A549 (cell line): ENCODE data around the gene RPS6KC1. TPM values are rescaled to one million over a fixed set of nuclear protein-coding genes. Genes with fewer than 3 reads are reported as not detected.

ENCODE experiments used
- ATAC-seq, 2 experiments: fragments of 200-7000 bp in 1 of 2; fragments of >200 bp in 1 of 2; cut with Nextera tagmentation in 1 of 2; cut with Tn5 transposase in 1 of 2; 3 replicates each; pipeline versions ENCODE4 v1.8.0 to v1.9.1; 2018 to 2020; ENCODE audit warnings: mild to moderate bottlenecking in 1 of 2, moderate library complexity in 1 of 2
- CTCF ChIA-PET: fragments of 300-600 bp; sonication (Branson Sonifier 250); formaldehyde crosslinking; extraction: SDS; loops from one replicate; lab custom pipeline; 2021; ENCODE audit warnings: antibody characterized with exemption, inconsistent platforms; lab: Yijun Ruan, JAX
- POLR2A ChIA-PET: fragments of 350-600 bp; formaldehyde crosslinking; extraction: SDS; loops from one replicate; lab custom pipeline; 2021; ENCODE audit warnings: antibody characterized with exemption, inconsistent platforms; lab: Yijun Ruan, JAX
- DNase-seq, 2 experiments: peaks; one replicate each; pipeline versions ENCODE4 v3.0.0 to v3.0.0-alpha.2; 2011 to 2016; ENCODE audit warnings: low read depth in 1 of 2, low spot score in 1 of 2
- FAIRE-seq: peaks from 2 replicates; lab custom pipeline; 2011; peaks lifted over from hg19 to GRCh38; lab: Jason Lieb, UNC
- H3K27ac ChIP-seq, 2 experiments: fragments of >200 bp; sonication (Bioruptor Twin); formaldehyde crosslinking; 3 replicates each; pipeline ENCODE4 v1.5.1; 2016 to 2017
- H3K4me1 ChIP-seq: fragments of >200 bp; sonication (Bioruptor Twin); formaldehyde crosslinking; 3 replicates; pipeline ENCODE4 v1.6.1; 2016
- H3K4me2 ChIP-seq: fragments of >200 bp; sonication (Bioruptor Twin); formaldehyde crosslinking; 3 replicates; pipeline ENCODE4 v1.6.1; 2016
- H3K4me3 ChIP-seq: fragments of >200 bp; sonication (Bioruptor Twin); formaldehyde crosslinking; 3 replicates; pipeline ENCODE4 v1.5.1; 2016
- H3K9me3 ChIP-seq: fragments of >200 bp; sonication (Bioruptor Twin); formaldehyde crosslinking; 3 replicates; pipeline ENCODE4 v1.6.1; 2016
- CHD2 ChIP-seq: fragments of 150-350 bp; IDR thresholded peaks from 2 replicates; pipeline ENCODE4 v1.6.1; 2014; ENCODE audit warnings: low read length; ENCODE audit not compliant: partially characterized antibody
- EHF ChIP-seq: fragments of 250-450 bp; sonication (Bioruptor Pico); IDR thresholded peaks from 2 replicates; pipeline ENCODE4 v1.5.0; 2020; ENCODE audit warnings: mild to moderate bottlenecking
- EP300 ChIP-seq, 2 experiments: fragments of >200 bp; sonication (Bioruptor Twin); formaldehyde crosslinking; IDR thresholded peaks; 2 replicates in 1 of 2; 3 replicates in 1 of 2; pipeline ENCODE4 v1.6.1; 2016 to 2017
- ESRRA ChIP-seq: fragments of 150-350 bp; IDR thresholded peaks from 2 replicates; pipeline ENCODE4 v1.6.1; 2014; ENCODE audit warnings: mild to moderate bottlenecking, low read length, borderline replicate concordance
- FOSL2 ChIP-seq, 2 experiments: fragments of 450-650 bp in 1 of 2; fragments of >200 bp in 1 of 2; sonication (Bioruptor Twin) in 1 of 2; formaldehyde crosslinking; IDR thresholded peaks; 2 replicates each; pipeline versions ENCODE4 v1.5.0 to v1.6.1; 2016 to 2020; ENCODE audit warnings: mild to moderate bottlenecking in 1 of 2, moderate library complexity in 1 of 2
- FOXS1 ChIP-seq: fragments of 250-450 bp; sonication (Bioruptor Pico); IDR thresholded peaks from 2 replicates; pipeline ENCODE4 v1.5.0; 2020; ENCODE audit warnings: mild to moderate bottlenecking, moderate library complexity
- HOXA7 ChIP-seq: fragments of 250-450 bp; sonication (Bioruptor Pico); IDR thresholded peaks from 2 replicates; pipeline ENCODE4 v1.5.0; 2020; ENCODE audit warnings: mild to moderate bottlenecking, moderate library complexity
- JUN ChIP-seq, 2 experiments: fragments of >200 bp; sonication (Bioruptor Twin); formaldehyde crosslinking; IDR thresholded peaks; 2 replicates in 1 of 2; 3 replicates in 1 of 2; pipeline ENCODE4 v1.6.1; 2016 to 2017
- KDM1A ChIP-seq: fragments of 200-600 bp; sonication (generic); IDR thresholded peaks from 2 replicates; pipeline ENCODE4 v1.6.1; 2016; ENCODE audit warnings: low read depth, mild to moderate bottlenecking
- MAX ChIP-seq: IDR thresholded peaks from 2 replicates; pipeline ENCODE4 v1.6.1; 2012
- NPAS2 ChIP-seq: fragments of 250-450 bp; sonication (Bioruptor Pico); IDR thresholded peaks from 2 replicates; pipeline ENCODE4 v1.8.0; 2022; ENCODE audit warnings: mild to moderate bottlenecking, moderate library complexity, borderline replicate concordance
- NR3C1 ChIP-seq: fragments of >200 bp; sonication (Bioruptor Twin); formaldehyde crosslinking; IDR thresholded peaks from 3 replicates; pipeline ENCODE4 v1.6.1; 2017
- PHF8 ChIP-seq: fragments of 200-600 bp; sonication (generic); IDR thresholded peaks from 2 replicates; pipeline ENCODE4 v1.6.1; 2016; ENCODE audit warnings: low read depth, mild to moderate bottlenecking, antibody characterized with exemption, moderate library complexity, borderline replicate concordance
- POLR2A ChIP-seq: IDR thresholded peaks from 2 replicates; pipeline ENCODE4 v1.6.1; 2012; ENCODE audit warnings: mild to moderate bottlenecking, low read length
- RNF2 ChIP-seq: fragments of 200-600 bp; sonication (generic); IDR thresholded peaks from 2 replicates; pipeline ENCODE4 v1.6.1; 2016; ENCODE audit warnings: low read depth, mild to moderate bottlenecking, antibody characterized with exemption, moderate library complexity, borderline replicate concordance
- SMC3 ChIP-seq: fragments of >200 bp; sonication (Bioruptor Twin); formaldehyde crosslinking; IDR thresholded peaks from 3 replicates; pipeline ENCODE4 v1.6.1; 2018; ENCODE audit warnings: inconsistent platforms
- ZC3H11A ChIP-seq: fragments of 450-650 bp; IDR thresholded peaks from 2 replicates; pipeline ENCODE4 v1.6.1; 2014; ENCODE audit warnings: antibody characterized with exemption, mild to moderate bottlenecking
- ZNF302 ChIP-seq: fragments of 250-450 bp; sonication (Bioruptor Pico); IDR thresholded peaks from 2 replicates; pipeline ENCODE4 v1.9.0; 2021; ENCODE audit warnings: inconsistent platforms, mild to moderate bottlenecking, moderate library complexity
- WGBS: methylation state at CpG from one replicate; pipeline ENCODE4 v1.1.6; 2017; ENCODE audit errors: missing lambda C conversion rate; 5-methylcytosine and 5-hydroxymethylcytosine counted together
- polyA plus RNA-seq, 4 experiments: library from polyadenylated mRNA; depleted of rRNA in 3 of 4; stranded (reverse); fragments of >200 nt; fragmentation: RNase III in 1 of 4; extraction: RNeasy Plus Mini Kit Qiagen cat#74134 plus additional on column Dnase treatment in 1 of 4; gene quantifications; 2 replicates in 3 of 4; 3 replicates in 1 of 4; pipeline ENCODE4 v1.2.3, GENCODE V29; 2011 to 2017
- TF ChIP-seq, protein P1 (sequence below): fragments of >200 bp; sonication (Bioruptor Twin); formaldehyde crosslinking; IDR thresholded peaks from 3 replicates; pipeline ENCODE4 v1.6.1; 2016
- TF ChIP-seq, protein P2 (sequence below): IDR thresholded peaks from 2 replicates; pipeline ENCODE4 v1.6.1; 2012
- TF ChIP-seq, protein P3 (sequence below): fragments of 250-450 bp; sonication (Bioruptor Pico); IDR thresholded peaks from 2 replicates; pipeline ENCODE4 v1.5.0; 2021; ENCODE audit warnings: mild to moderate bottlenecking, moderate library complexity, borderline replicate concordance

Gene RPS6KC1
- polyA plus RNA-seq, 2 of the 4 experiments (the other 2 are of a cell fraction) = 11.7 to 25.4 TPM

DNA sequence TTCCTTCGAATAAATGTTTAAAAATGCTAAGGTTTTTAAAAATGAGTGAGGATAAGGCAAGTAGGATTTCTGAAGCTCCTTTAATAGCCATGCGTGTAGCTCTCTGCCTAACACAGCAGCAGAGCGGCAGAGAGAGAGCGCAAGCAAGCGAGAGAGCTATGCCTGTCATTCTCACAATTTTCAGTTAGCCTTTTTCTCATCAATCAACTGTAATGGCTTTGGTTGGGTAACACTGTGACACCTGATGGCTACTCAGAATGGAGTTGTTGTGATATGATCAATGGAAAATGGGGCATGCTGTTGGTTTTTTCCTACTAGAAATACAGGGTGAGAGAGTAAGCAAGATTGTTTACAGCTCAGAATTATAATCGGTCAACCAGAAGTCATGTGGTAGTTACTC lies 198.4 kb downstream of the RPS6KC1 start (continued):
- TF ChIP-seq HOXA7 = no peak
- TF ChIP-seq, all 56 proteins: peak for 0

GRCh38 chr1:213250041-213250440 lies 199.0 kb downstream of the RPS6KC1 start:
- no peaks in the 10 kb centered on the region for H3K4me1 ChIP-seq
- FAIRE-seq = no peak
- no peaks in the 10 kb centered on the region for H3K9me3 ChIP-seq
- CTCF ChIA-PET = no interaction called here
- H3K27ac ChIP-seq = no peak overlapping the region
- DNase-seq = no peak
- H3K4me2 ChIP-seq = no peak overlapping the region
- WGBS = 93% methylated on average over 6 of the region's 6 CpGs
- POLR2A ChIA-PET = no interaction called here
- ATAC-seq = no peak
- no peak for TF ChIP-seq ZNF302 (CRISPR knock-in tag)
- no peak for TF ChIP-seq EHF (CRISPR knock-in tag)
- TF ChIP-seq PHF8 = no peak
- no peak for TF ChIP-seq JUN (IDR thresholded peaks at IDR 0.05)
- H3K4me3 ChIP-seq = no peak overlapping the region

DNA sequence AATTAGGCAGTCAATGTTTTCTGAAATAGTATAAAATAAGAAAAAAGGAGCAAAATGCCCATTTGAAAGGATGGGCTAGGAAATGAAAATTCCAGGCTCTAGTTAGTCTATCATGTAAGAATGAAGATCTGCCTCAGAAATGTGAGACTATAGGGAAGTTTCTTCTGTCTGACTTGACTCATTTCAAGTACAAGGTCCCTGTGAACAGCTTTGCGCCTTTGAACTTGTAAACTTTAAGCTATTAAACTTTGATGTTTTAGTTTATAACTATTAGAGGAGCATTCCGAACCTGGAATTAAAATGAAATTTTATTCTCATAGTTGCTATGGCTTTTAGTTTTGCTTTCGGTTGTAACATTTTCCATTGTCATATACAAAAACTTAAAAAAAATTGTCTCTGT lies 199.4 kb downstream of the RPS6KC1 start:
- H3K4me1 ChIP-seq = no peaks in the 10 kb centered on the region
- ATAC-seq (no peak), FAIRE-seq (no peak), DNase-seq (no peak)
- no peak overlapping the region for H3K4me2 ChIP-seq
- TF ChIP-seq, protein P1, sequence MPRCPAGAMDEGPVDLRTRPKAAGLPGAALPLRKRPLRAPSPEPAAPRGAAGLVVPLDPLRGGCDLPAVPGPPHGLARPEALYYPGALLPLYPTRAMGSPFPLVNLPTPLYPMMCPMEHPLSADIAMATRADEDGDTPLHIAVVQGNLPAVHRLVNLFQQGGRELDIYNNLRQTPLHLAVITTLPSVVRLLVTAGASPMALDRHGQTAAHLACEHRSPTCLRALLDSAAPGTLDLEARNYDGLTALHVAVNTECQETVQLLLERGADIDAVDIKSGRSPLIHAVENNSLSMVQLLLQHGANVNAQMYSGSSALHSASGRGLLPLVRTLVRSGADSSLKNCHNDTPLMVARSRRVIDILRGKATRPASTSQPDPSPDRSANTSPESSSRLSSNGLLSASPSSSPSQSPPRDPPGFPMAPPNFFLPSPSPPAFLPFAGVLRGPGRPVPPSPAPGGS = no peak
- TF ChIP-seq NR3C1 (no peak), FOSL2 (IDR thresholded peaks at IDR 0.05) (no peak), FOSL2 (CRISPR knock-in tag; IDR thresholded peaks at IDR 0.05) (no peak), POLR2A (no peak), JUN (IDR thresholded peaks at IDR 0.05) (no peak), KDM1A (no peak), EP300 (IDR thresholded peaks at IDR 0.05) (no peak), NPAS2 (CRISPR knock-in tag) (no peak), ESRRA (no peak), ZC3H11A (no peak), SMC3 (no peak), ZNF302 (CRISPR knock-in tag) (no peak), HOXA7 (no peak)
- TF ChIP-seq, protein P2, sequence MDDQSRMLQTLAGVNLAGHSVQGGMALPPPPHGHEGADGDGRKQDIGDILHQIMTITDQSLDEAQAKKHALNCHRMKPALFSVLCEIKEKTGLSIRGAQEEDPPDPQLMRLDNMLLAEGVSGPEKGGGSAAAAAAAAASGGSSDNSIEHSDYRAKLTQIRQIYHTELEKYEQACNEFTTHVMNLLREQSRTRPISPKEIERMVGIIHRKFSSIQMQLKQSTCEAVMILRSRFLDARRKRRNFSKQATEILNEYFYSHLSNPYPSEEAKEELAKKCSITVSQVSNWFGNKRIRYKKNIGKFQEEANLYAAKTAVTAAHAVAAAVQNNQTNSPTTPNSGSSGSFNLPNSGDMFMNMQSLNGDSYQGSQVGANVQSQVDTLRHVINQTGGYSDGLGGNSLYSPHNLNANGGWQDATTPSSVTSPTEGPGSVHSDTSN = no peak
- no peak overlapping the region for H3K27ac ChIP-seq
- H3K9me3 ChIP-seq = no peaks in the 10 kb centered on the region
- 85% methylated on average over 3 of the region's 3 CpGs for WGBS
- ChIA-PET CTCF (no interaction called here), POLR2A (no interaction called here)
- H3K4me3 ChIP-seq = no peak overlapping the region

DNA sequence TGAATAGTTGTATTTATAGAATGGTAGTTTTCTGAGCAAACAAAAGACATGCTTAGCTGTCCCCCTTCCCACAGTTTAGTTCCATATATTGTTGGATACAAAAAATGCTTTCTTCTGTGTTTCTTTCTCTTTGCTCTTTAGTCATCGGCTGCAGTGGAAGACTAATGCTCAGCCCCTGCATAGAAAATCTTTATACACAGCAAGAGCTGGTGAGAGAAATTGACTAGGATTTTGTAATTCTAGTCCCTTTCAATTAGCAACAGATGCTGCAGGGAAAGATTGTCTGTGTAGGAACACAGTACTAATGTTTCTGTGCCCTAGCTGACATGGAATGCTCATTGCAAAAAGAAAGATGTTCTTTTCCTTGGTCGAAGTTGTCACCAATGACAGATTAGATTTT lies 200.9 kb downstream of the RPS6KC1 start:
- no peak for ATAC-seq
- FAIRE-seq = no peak
- Histone ChIP-seq H3K4me2 (no peak overlapping the region), H3K4me3 (no peak overlapping the region), H3K4me1 (no peaks in the 10 kb centered on the region), H3K27ac (no peak overlapping the region), H3K9me3 (no peaks in the 10 kb centered on the region)
- TF ChIP-seq CHD2 (no peak), FOXS1 (CRISPR knock-in tag) (no peak), ZNF302 (CRISPR knock-in tag) (no peak), RNF2 (no peak), ZC3H11A (no peak), MAX (no peak)
- TF ChIP-seq, protein P3, sequence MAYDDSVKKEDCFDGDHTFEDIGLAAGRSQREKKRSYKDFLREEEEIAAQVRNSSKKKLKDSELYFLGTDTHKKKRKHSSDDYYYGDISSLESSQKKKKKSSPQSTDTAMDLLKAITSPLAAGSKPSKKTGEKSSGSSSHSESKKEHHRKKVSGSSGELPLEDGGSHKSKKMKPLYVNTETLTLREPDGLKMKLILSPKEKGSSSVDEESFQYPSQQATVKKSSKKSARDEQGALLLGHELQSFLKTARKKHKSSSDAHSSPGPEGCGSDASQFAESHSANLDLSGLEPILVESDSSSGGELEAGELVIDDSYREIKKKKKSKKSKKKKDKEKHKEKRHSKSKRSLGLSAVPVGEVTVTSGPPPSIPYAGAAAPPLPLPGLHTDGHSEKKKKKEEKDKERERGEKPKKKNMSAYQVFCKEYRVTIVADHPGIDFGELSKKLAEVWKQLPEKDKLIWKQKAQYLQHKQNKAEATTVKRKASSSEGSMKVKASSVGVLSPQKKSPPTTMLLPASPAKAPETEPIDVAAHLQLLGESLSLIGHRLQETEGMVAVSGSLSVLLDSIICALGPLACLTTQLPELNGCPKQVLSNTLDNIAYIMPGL = no peak
- WGBS = 82% methylated on average over 2 of the region's 2 CpGs
- no peak for DNase-seq
- ChIA-PET CTCF (no interaction called here), POLR2A (no interaction called here)
